Liver (tissue), 9 donors: ENCODE results near the gene CEACAM8. TPM values are rescaled to one million over a fixed set of nuclear protein-coding genes. Genes with fewer than 3 reads are reported as not detected.
"Not testable (repeated sequence)": the region's sequence is repeated elsewhere in the genome, so short reads cannot be mapped to it uniquely, and the experiment has no call there.

ENCODE experiments used
- DNase-seq: peaks from one replicate; pipeline ENCODE4 v3.0.0-alpha.2; 2017; ENCODE audit warnings: low spot score
- H3K27ac ChIP-seq, 2 donors: one replicate each; pipeline ENCODE4 v1.7.0; 2013; ENCODE audit warnings: inconsistent platforms in 2 of 2, low read length in 2 of 2, control low read depth in 1 of 2, low read depth in 1 of 2, mild to moderate bottlenecking in 1 of 2
- H3K27me3 ChIP-seq, 4 donors: one replicate each; pipeline versions ENCODE4 v1.6.1 to v1.7.0; 2013; ENCODE audit warnings: low read length in 3 of 4, inconsistent platforms in 1 of 4, mild to moderate bottlenecking in 1 of 4, moderate library complexity in 1 of 4; ENCODE audit not compliant: control insufficient read depth in 4 of 4, insufficient read depth in 4 of 4
- H3K36me3 ChIP-seq, 4 donors: one replicate each; pipeline versions ENCODE4 v1.6.1 to v1.7.0; 2013; ENCODE audit warnings: low read length in 3 of 4, mild to moderate bottlenecking in 3 of 4, low read depth in 1 of 4, moderate library complexity in 1 of 4; ENCODE audit not compliant: control insufficient read depth in 4 of 4, insufficient read depth in 3 of 4
- H3K4me1 ChIP-seq, 4 donors: one replicate each; pipeline versions ENCODE4 v1.6.1 to v1.7.0; 2013; ENCODE audit warnings: low read length in 3 of 4, mild to moderate bottlenecking in 3 of 4, moderate library complexity in 1 of 4; ENCODE audit not compliant: control insufficient read depth in 4 of 4, insufficient read depth in 4 of 4
- H3K4me3 ChIP-seq, 3 donors: one replicate each; pipeline versions ENCODE4 v1.6.1 to v1.7.0; 2013; ENCODE audit warnings: low read length in 3 of 3, control low read depth in 1 of 3, low read depth in 1 of 3, mild to moderate bottlenecking in 1 of 3
- H3K9ac ChIP-seq, 2 donors: one replicate each; pipeline ENCODE4 v1.7.0; 2013; ENCODE audit warnings: low read length in 2 of 2, mild to moderate bottlenecking in 2 of 2, moderate library complexity in 2 of 2, control low read depth in 1 of 2, low read depth in 1 of 2
- H3K9me3 ChIP-seq, 4 donors: one replicate each; pipeline versions ENCODE4 v1.6.1 to v1.7.0; 2013; ENCODE audit warnings: low read length in 3 of 4; ENCODE audit not compliant: control insufficient read depth in 4 of 4
- CTCF ChIP-seq: fragments of 150-350 bp; IDR thresholded peaks from 2 replicates; pipeline ENCODE4 v1.5.1; 2017; ENCODE audit warnings: improper control_type of control experiment, low read depth, low read length; ENCODE audit not compliant: missing input control
- EGR1 ChIP-seq, 2 donors: IDR thresholded peaks; 2 replicates each; pipeline ENCODE4 v1.6.1; 2016 to 2018; ENCODE audit warnings: antibody characterized with exemption in 2 of 2, low read depth in 2 of 2
- FOXA1 ChIP-seq: IDR thresholded peaks from 2 replicates; pipeline ENCODE4 v1.6.1; 2016; ENCODE audit warnings: antibody characterized with exemption
- FOXA2 ChIP-seq: IDR thresholded peaks from 2 replicates; pipeline ENCODE4 v1.6.1; 2016; ENCODE audit warnings: antibody characterized with exemption
- HNF4G ChIP-seq: IDR thresholded peaks from 2 replicates; pipeline ENCODE4 v1.6.1; 2016; ENCODE audit warnings: antibody characterized with exemption
- RAD21 ChIP-seq, 2 donors: IDR thresholded peaks; 2 replicates each; pipeline ENCODE4 v1.6.1; 2016; ENCODE audit warnings: antibody characterized with exemption in 2 of 2, mild to moderate bottlenecking in 2 of 2
- RXRA ChIP-seq, 2 donors: IDR thresholded peaks; 2 replicates each; pipeline ENCODE4 v1.6.1; 2017 to 2018; ENCODE audit warnings: antibody characterized with exemption in 2 of 2, mild to moderate bottlenecking in 1 of 2
- YY1 ChIP-seq: IDR thresholded peaks from 2 replicates; pipeline ENCODE4 v1.6.1; 2016; ENCODE audit warnings: antibody characterized with exemption, mild to moderate bottlenecking
- ZBTB33 ChIP-seq: IDR thresholded peaks from 2 replicates; pipeline ENCODE4 v1.6.1; 2016; ENCODE audit warnings: antibody characterized with exemption
- WGBS: extraction: QIAGEN DNeasy Blood & Tissue Kit; methylation state at CpG from one replicate; pipeline ENCODE4 v1.1.7; 2013; 5-methylcytosine and 5-hydroxymethylcytosine counted together
- polyA plus RNA-seq, 2 donors: library from polyadenylated mRNA; stranded (reverse) in 1 of 2; unstranded in 1 of 2; fragments of 200-250 nt in 1 of 2; fragments of >200 nt in 1 of 2; fragmentation: Nextera tagmentation in 1 of 2; extraction: Ambion mirVana in 1 of 2; gene quantifications; one replicate each; pipeline versions ENCODE4 v1.2.1 to v1.2.3, GENCODE V29; 2013 to 2015
- total RNA-seq, 2 donors: library from RNA; depleted of rRNA; stranded (reverse); fragments of >200 nt; gene quantifications; one replicate each; pipeline ENCODE4 v1.2.3, GENCODE V29; 2014
- donor health status: healthy.
- donor health status: healthy.
- donor health status: healthy.
- donor health status: healthy.
- donor health status: healthy.

Gene CEACAM8
- total RNA-seq (1 to 10 TPM in 1 of 2 donors, not detected in 1; 2.1 TPM), polyA plus RNA-seq (under 1 TPM; 0.07 to 0.16 TPM)

- 70% methylated on average over 10 of the region's 10 CpGs for WGBS
Observed at GRCh38 chr19:42594617-42595489, at the start of gene CEACAM8. CEACAM8 (minus strand) TSS chr19:42594924; CDS start chr19:42594828, 96 bp downstream.

GRCh38 chr19:42639324-42640092, 44.8 kb upstream of the CEACAM8 start:
- not testable (repeated sequence) for H3K27me3 ChIP-seq, H3K9me3 ChIP-seq, H3K9ac ChIP-seq, H3K27ac ChIP-seq, DNase-seq, H3K4me3 ChIP-seq, H3K36me3 ChIP-seq, H3K4me1 ChIP-seq
- WGBS, result 94% methylated on average over 57 of the region's 58 CpGs

More at GRCh38 chr19:42594617-42595489, at the start of gene CEACAM8:
- no peak within 1 kb of the TSS for H3K27ac ChIP-seq
- H3K36me3 ChIP-seq, result no peaks in the 10 kb centered on the region
- no peak for TF ChIP-seq HNF4G
- no peak for TF ChIP-seq EGR1 (IDR thresholded peaks at IDR 0.05; ENCODE audit: low read depth in 2 of 2)
- no peak for TF ChIP-seq ZBTB33
- no peak for TF ChIP-seq FOXA1
- H3K27me3 ChIP-seq, result no peaks in the 10 kb centered on the region
- H3K4me1 ChIP-seq, result no peaks in the 10 kb centered on the region
- no peak within 1 kb of the TSS for H3K4me3 ChIP-seq
- no peak for DNase-seq
- no peak within 1 kb of the TSS for H3K9ac ChIP-seq
- no peaks in the 10 kb centered on the region for H3K9me3 ChIP-seq

- 87% methylated on average over 1 of the region's 1 CpG for WGBS
- TF ChIP-seq YY1 (no peak), RXRA (IDR thresholded peaks at IDR 0.05) (no peak), FOXA2 (no peak)
- Histone ChIP-seq H3K9ac (no peak overlapping the region), H3K27ac (no peak overlapping the region), H3K4me1 (no peaks in the 10 kb centered on the region), H3K36me3 (no peaks in the 10 kb centered on the region), H3K9me3 (no peaks in the 10 kb centered on the region), H3K4me3 (no peak overlapping the region), H3K27me3 (peaks cover 0 to 1% (median 0%) of the 10 kb centered on the region in 4 donors)
- DNase-seq, result no peak
Observed at GRCh38 chr19:42635233-42635539, 40.5 kb upstream of the CEACAM8 start.

GRCh38 chr19:42634409-42635232, 39.9 kb upstream of the CEACAM8 start:
- H3K9me3 ChIP-seq, result peaks cover 0 to 3% (median 0%) of the 10 kb centered on the region in 4 donors
- peak; percentile 41 to 78 for TF ChIP-seq RAD21 (IDR thresholded peaks at IDR 0.05)
- TF ChIP-seq CTCF, result peak; percentile 49
- no peak for TF ChIP-seq ZBTB33
- H3K9ac ChIP-seq, result no peak overlapping the region
- no peak for DNase-seq
- WGBS, result 73% methylated on average over 5 of the region's 5 CpGs
- no peaks in the 10 kb centered on the region for H3K36me3 ChIP-seq
- H3K4me1 ChIP-seq, result no peaks in the 10 kb centered on the region
- no peak overlapping the region for H3K27ac ChIP-seq
- no peak overlapping the region for H3K4me3 ChIP-seq
- H3K27me3 ChIP-seq, result peaks cover 0 to 2% (median 0%) of the 10 kb centered on the region in 4 donors
